Liver (tissue), 9 donors: ENCODE results near the gene LRMDA. TPM values are rescaled to one million over a fixed set of nuclear protein-coding genes. Genes with fewer than 3 reads are reported as not detected.

Experiments
- DNase-seq: peaks from one replicate; pipeline ENCODE4 v3.0.0-alpha.2; 2017; ENCODE audit warnings: low spot score
- H3K27ac ChIP-seq, 2 donors: one replicate each; pipeline ENCODE4 v1.7.0; 2013; ENCODE audit warnings: inconsistent platforms in 2 of 2, low read length in 2 of 2, control low read depth in 1 of 2, low read depth in 1 of 2, mild to moderate bottlenecking in 1 of 2
- H3K27me3 ChIP-seq, 4 donors: one replicate each; pipeline versions ENCODE4 v1.6.1 to v1.7.0; 2013; ENCODE audit warnings: low read length in 3 of 4, inconsistent platforms in 1 of 4, mild to moderate bottlenecking in 1 of 4, moderate library complexity in 1 of 4; ENCODE audit not compliant: control insufficient read depth in 4 of 4, insufficient read depth in 4 of 4
- H3K36me3 ChIP-seq, 4 donors: one replicate each; pipeline versions ENCODE4 v1.6.1 to v1.7.0; 2013; ENCODE audit warnings: low read length in 3 of 4, mild to moderate bottlenecking in 3 of 4, low read depth in 1 of 4, moderate library complexity in 1 of 4; ENCODE audit not compliant: control insufficient read depth in 4 of 4, insufficient read depth in 3 of 4
- H3K4me1 ChIP-seq, 4 donors: one replicate each; pipeline versions ENCODE4 v1.6.1 to v1.7.0; 2013; ENCODE audit warnings: low read length in 3 of 4, mild to moderate bottlenecking in 3 of 4, moderate library complexity in 1 of 4; ENCODE audit not compliant: control insufficient read depth in 4 of 4, insufficient read depth in 4 of 4
- H3K4me3 ChIP-seq, 3 donors: one replicate each; pipeline versions ENCODE4 v1.6.1 to v1.7.0; 2013; ENCODE audit warnings: low read length in 3 of 3, control low read depth in 1 of 3, low read depth in 1 of 3, mild to moderate bottlenecking in 1 of 3
- H3K9ac ChIP-seq, 2 donors: one replicate each; pipeline ENCODE4 v1.7.0; 2013; ENCODE audit warnings: low read length in 2 of 2, mild to moderate bottlenecking in 2 of 2, moderate library complexity in 2 of 2, control low read depth in 1 of 2, low read depth in 1 of 2
- H3K9me3 ChIP-seq, 4 donors: one replicate each; pipeline versions ENCODE4 v1.6.1 to v1.7.0; 2013; ENCODE audit warnings: low read length in 3 of 4; ENCODE audit not compliant: control insufficient read depth in 4 of 4
- ATF3 ChIP-seq: IDR thresholded peaks from 2 replicates; pipeline ENCODE4 v1.6.1; 2016; ENCODE audit warnings: antibody characterized with exemption
- FOXA1 ChIP-seq: IDR thresholded peaks from 2 replicates; pipeline ENCODE4 v1.6.1; 2016; ENCODE audit warnings: antibody characterized with exemption
- FOXA2 ChIP-seq: IDR thresholded peaks from 2 replicates; pipeline ENCODE4 v1.6.1; 2016; ENCODE audit warnings: antibody characterized with exemption
- JUND ChIP-seq, 2 donors: IDR thresholded peaks; 2 replicates each; pipeline ENCODE4 v1.6.1; 2016; ENCODE audit warnings: antibody characterized with exemption in 2 of 2
- RAD21 ChIP-seq, 2 donors: IDR thresholded peaks; 2 replicates each; pipeline ENCODE4 v1.6.1; 2016; ENCODE audit warnings: antibody characterized with exemption in 2 of 2, mild to moderate bottlenecking in 2 of 2
- SP1 ChIP-seq: IDR thresholded peaks from 2 replicates; pipeline ENCODE4 v1.6.1; 2018; ENCODE audit warnings: antibody characterized with exemption, mild to moderate bottlenecking
- WGBS: extraction: QIAGEN DNeasy Blood & Tissue Kit; methylation state at CpG from one replicate; pipeline ENCODE4 v1.1.7; 2013; 5-methylcytosine and 5-hydroxymethylcytosine counted together
- polyA plus RNA-seq, 2 donors: library from polyadenylated mRNA; stranded (reverse) in 1 of 2; unstranded in 1 of 2; fragments of 200-250 nt in 1 of 2; fragments of >200 nt in 1 of 2; fragmentation: Nextera tagmentation in 1 of 2; extraction: Ambion mirVana in 1 of 2; gene quantifications; one replicate each; pipeline versions ENCODE4 v1.2.1 to v1.2.3, GENCODE V29; 2013 to 2015
- total RNA-seq, 2 donors: library from RNA; depleted of rRNA; stranded (reverse); fragments of >200 nt; gene quantifications; one replicate each; pipeline ENCODE4 v1.2.3, GENCODE V29; 2014
- TF ChIP-seq, protein P1 (sequence below): IDR thresholded peaks from 2 replicates; pipeline ENCODE4 v1.6.1; 2016; ENCODE audit warnings: antibody characterized with exemption, mild to moderate bottlenecking
- donor health status: healthy.
- donor health status: healthy.
- donor health status: healthy.
- donor health status: healthy.
- donor health status: healthy.

LRMDA gene
- total and polyA plus RNA-seq, 4 donors = 7.9 to 15.8 (median 11.3) TPM

- TF ChIP-seq, protein P1, sequence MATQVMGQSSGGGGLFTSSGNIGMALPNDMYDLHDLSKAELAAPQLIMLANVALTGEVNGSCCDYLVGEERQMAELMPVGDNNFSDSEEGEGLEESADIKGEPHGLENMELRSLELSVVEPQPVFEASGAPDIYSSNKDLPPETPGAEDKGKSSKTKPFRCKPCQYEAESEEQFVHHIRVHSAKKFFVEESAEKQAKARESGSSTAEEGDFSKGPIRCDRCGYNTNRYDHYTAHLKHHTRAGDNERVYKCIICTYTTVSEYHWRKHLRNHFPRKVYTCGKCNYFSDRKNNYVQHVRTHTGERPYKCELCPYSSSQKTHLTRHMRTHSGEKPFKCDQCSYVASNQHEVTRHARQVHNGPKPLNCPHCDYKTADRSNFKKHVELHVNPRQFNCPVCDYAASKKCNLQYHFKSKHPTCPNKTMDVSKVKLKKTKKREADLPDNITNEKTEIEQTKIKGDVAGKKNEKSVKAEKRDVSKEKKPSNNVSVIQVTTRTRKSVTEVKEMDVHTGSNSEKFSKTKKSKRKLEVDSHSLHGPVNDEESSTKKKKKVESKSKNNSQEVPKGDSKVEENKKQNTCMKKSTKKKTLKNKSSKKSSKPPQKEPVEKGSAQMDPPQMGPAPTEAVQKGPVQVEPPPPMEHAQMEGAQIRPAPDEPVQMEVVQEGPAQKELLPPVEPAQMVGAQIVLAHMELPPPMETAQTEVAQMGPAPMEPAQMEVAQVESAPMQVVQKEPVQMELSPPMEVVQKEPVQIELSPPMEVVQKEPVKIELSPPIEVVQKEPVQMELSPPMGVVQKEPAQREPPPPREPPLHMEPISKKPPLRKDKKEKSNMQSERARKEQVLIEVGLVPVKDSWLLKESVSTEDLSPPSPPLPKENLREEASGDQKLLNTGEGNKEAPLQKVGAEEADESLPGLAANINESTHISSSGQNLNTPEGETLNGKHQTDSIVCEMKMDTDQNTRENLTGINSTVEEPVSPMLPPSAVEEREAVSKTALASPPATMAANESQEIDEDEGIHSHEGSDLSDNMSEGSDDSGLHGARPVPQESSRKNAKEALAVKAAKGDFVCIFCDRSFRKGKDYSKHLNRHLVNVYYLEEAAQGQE = no peak
- no peak for TF ChIP-seq FOXA2
- TF ChIP-seq ATF3 = no peak
- TF ChIP-seq SP1 = no peak
- TF ChIP-seq FOXA1 = no peak
- DNase-seq = no peak
- Histone ChIP-seq H3K4me1 (peaks cover 2 to 16% (median 4%) of the 10 kb centered on the region in 4 donors), H3K9me3 (no peaks in the 10 kb centered on the region), H3K9ac (no peak overlapping the region), H3K27ac (no peak overlapping the region), H3K27me3 (no peaks in the 10 kb centered on the region), H3K36me3 (no peaks in the 10 kb centered on the region), H3K4me3 (no peak overlapping the region)
- WGBS = 91% methylated on average over 3 of the region's 3 CpGs
Measured at GRCh38 chr10:75616076-75616475, 184.7 kb downstream of the LRMDA start.

- no peak overlapping the region for H3K9ac ChIP-seq
- no peak overlapping the region for H3K4me3 ChIP-seq
- no peaks in the 10 kb centered on the region for H3K9me3 ChIP-seq
- no peaks in the 10 kb centered on the region for H3K36me3 ChIP-seq
- H3K27ac ChIP-seq = no peak overlapping the region
- DNase-seq = no peak
- 87% methylated on average over 3 of the region's 3 CpGs for WGBS
- peaks cover 0 to 14% (median 2%) of the 10 kb centered on the region in 4 donors for H3K4me1 ChIP-seq
- no peaks in the 10 kb centered on the region for H3K27me3 ChIP-seq
- no peak for TF ChIP-seq JUND (IDR thresholded peaks at IDR 0.05)
Measured at GRCh38 chr10:75616874-75617478, 185.6 kb downstream of the LRMDA start.

GRCh38 chr10:75617485-75618155, 186.2 kb downstream of the LRMDA start:
- DNase-seq = no peak
- no peak overlapping the region for H3K27ac ChIP-seq

More at GRCh38 chr10:75617485-75618155, 186.2 kb downstream of the LRMDA start:
- H3K9ac ChIP-seq = no peak overlapping the region
- H3K4me3 ChIP-seq = no peak overlapping the region
- TF ChIP-seq, protein P1 = no peak
- peak; percentile 70 for TF ChIP-seq ATF3
- TF ChIP-seq RAD21 (IDR thresholded peaks at IDR 0.05) = peak in 1 of 2 donors; percentile 22
- WGBS = 94% methylated on average over 4 of the region's 4 CpGs
- H3K9me3 ChIP-seq = no peaks in the 10 kb centered on the region
- no peaks in the 10 kb centered on the region for H3K36me3 ChIP-seq
- H3K4me1 ChIP-seq = peaks cover 0 to 14% (median 2%) of the 10 kb centered on the region in 4 donors
- H3K27me3 ChIP-seq = no peaks in the 10 kb centered on the region
